Right atrium auricular region (tissue), 2 donors: Measurements from ENCODE around the gene MRPS6. TPM values are rescaled to one million over a fixed set of nuclear protein-coding genes. Genes with fewer than 3 reads are reported as not detected.

ENCODE experiments used
- DNase-seq: peaks from one replicate; pipeline ENCODE4 v3.0.0-alpha.2; 2019; ENCODE audit warnings: low spot score
- H3K27ac ChIP-seq, 2 donors: fragments of 200-600 bp; sonication (generic); 1 replicate in 1 of 2; 2 replicates in 1 of 2; pipeline ENCODE4 v1.5.1; 2016 to 2019
- H3K27me3 ChIP-seq, 2 donors: fragments of 200-600 bp; sonication (generic); one replicate each; pipeline versions ENCODE4 v1.5.1 to v1.6.0; 2017 to 2019
- H3K36me3 ChIP-seq: fragments of 200-600 bp; sonication (generic); one replicate; pipeline ENCODE4 v1.5.1; 2016
- H3K4me1 ChIP-seq, 2 donors: fragments of 200-600 bp; sonication (generic); one replicate each; pipeline versions ENCODE4 v1.5.1 to v1.6.0; 2017 to 2019
- H3K4me3 ChIP-seq, 2 donors: fragments of 200-600 bp; sonication (generic); 1 replicate in 1 of 2; 2 replicates in 1 of 2; pipeline ENCODE4 v1.5.1; 2017 to 2019; ENCODE audit warnings: mild to moderate bottlenecking in 1 of 2, moderate library complexity in 1 of 2
- H3K9me3 ChIP-seq, 2 donors: fragments of 200-600 bp; sonication (generic); one replicate each; pipeline ENCODE4 v1.5.1; 2019
- total RNA-seq, 2 donors: library from RNA; depleted of rRNA; stranded (reverse); fragments of >200 nt; gene quantifications; one replicate each; pipeline ENCODE4 v1.1.0, GENCODE V29; 2016
- TF ChIP-seq, protein P1 (sequence below), 2 donors: fragments of 200-600 bp; sonication (generic); IDR thresholded peaks; one replicate each; pipeline ENCODE4 v1.5.1; 2019; ENCODE audit warnings: antibody characterized with exemption in 2 of 2

Gene MRPS6
- total RNA-seq, 2 donors from 2014 or later: 18.8 to 30.4 TPM

- no peaks in the 10 kb centered on the region for H3K36me3 ChIP-seq
- TF ChIP-seq, protein P1, sequence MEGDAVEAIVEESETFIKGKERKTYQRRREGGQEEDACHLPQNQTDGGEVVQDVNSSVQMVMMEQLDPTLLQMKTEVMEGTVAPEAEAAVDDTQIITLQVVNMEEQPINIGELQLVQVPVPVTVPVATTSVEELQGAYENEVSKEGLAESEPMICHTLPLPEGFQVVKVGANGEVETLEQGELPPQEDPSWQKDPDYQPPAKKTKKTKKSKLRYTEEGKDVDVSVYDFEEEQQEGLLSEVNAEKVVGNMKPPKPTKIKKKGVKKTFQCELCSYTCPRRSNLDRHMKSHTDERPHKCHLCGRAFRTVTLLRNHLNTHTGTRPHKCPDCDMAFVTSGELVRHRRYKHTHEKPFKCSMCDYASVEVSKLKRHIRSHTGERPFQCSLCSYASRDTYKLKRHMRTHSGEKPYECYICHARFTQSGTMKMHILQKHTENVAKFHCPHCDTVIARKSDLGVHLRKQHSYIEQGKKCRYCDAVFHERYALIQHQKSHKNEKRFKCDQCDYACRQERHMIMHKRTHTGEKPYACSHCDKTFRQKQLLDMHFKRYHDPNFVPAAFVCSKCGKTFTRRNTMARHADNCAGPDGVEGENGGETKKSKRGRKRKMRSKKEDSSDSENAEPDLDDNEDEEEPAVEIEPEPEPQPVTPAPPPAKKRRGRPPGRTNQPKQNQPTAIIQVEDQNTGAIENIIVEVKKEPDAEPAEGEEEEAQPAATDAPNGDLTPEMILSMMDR (IDR thresholded peaks at IDR 0.05): no peak
- no peak for DNase-seq
- peaks cover 0 to 6% of the 10 kb centered on the region in 2 donors for H3K4me1 ChIP-seq
- H3K27me3 ChIP-seq: no peaks in the 10 kb centered on the region
- no peak overlapping the region for H3K27ac ChIP-seq
- no peaks in the 10 kb centered on the region for H3K9me3 ChIP-seq
- no peak overlapping the region for H3K4me3 ChIP-seq
Measured at GRCh38 chr21:34116569-34116968, 43.2 kb downstream of the MRPS6 start.

- Histone ChIP-seq H3K4me3 (no peak overlapping the region), H3K9me3 (no peaks in the 10 kb centered on the region), H3K36me3 (peaks cover 8% of the 10 kb centered on the region), H3K27me3 (no peaks in the 10 kb centered on the region), H3K4me1 (peaks cover 0 to 10% of the 10 kb centered on the region in 2 donors), H3K27ac (no peak overlapping the region)
- TF ChIP-seq, protein P1 (IDR thresholded peaks at IDR 0.05): no peak
- no peak for DNase-seq
Measured at GRCh38 chr21:34120867-34121266, 47.5 kb downstream of the MRPS6 start.

DNA sequence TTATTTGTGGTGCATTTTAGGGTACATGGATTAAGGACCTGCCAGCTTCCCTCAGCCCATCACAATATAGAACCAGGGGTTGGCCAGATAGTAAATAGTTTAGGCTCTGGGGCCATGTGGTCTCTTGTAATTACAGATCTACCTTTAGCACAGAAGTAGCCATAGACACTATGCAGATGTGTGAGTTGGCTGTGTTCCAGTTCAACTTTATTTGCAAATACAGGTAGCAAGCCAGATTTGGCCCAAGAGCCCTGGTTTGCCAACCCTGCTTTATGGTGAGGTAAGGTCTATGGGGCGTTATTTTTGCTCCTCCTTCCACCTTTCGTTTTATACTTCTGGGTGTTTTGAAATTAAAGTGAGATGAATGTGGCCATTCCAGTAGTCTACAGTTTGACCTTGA lies 48.7 kb downstream of the MRPS6 start:
- no peaks in the 10 kb centered on the region for H3K27me3 ChIP-seq
- TF ChIP-seq, protein P1 (IDR thresholded peaks at IDR 0.05): no peak
- DNase-seq: no peak
- H3K4me3 ChIP-seq: no peak overlapping the region
- no peak overlapping the region for H3K27ac ChIP-seq
- no peaks in the 10 kb centered on the region for H3K9me3 ChIP-seq
- peaks cover 0 to 10% of the 10 kb centered on the region in 2 donors for H3K4me1 ChIP-seq
- H3K36me3 ChIP-seq: peaks cover 8% of the 10 kb centered on the region

DNA sequence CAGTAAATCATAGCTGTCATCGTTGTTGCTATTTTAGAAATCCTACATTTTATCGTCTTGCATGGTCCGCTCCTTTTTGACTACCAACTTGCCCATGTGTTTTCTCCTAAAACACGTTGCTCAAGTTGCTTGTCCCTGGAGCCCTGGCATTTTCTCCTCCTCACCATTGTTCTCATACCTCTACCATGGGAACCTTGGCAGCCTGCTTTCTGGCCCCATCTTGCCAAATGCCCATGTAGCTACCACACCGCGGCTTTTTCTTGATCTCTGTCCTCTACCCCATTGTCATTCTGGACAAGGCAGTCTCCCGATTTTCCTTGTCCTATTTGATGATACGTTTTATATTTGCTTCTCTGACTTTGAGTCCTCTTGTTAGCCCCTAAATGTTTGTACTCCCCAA lies 50.2 kb downstream of the MRPS6 start:
- Histone ChIP-seq H3K27me3 (no peaks in the 10 kb centered on the region), H3K9me3 (no peaks in the 10 kb centered on the region), H3K4me1 (peaks cover 0 to 20% of the 10 kb centered on the region in 2 donors), H3K4me3 (no peak overlapping the region), H3K36me3 (peaks cover 8% of the 10 kb centered on the region), H3K27ac (no peak overlapping the region)
- no peak for DNase-seq
- TF ChIP-seq, protein P1 (IDR thresholded peaks at IDR 0.05): no peak

GRCh38 chr21:34126269-34126668 lies 52.9 kb downstream of the MRPS6 start:
- no peak for DNase-seq
- peaks cover 0 to 41% of the 10 kb centered on the region in 2 donors for H3K4me1 ChIP-seq
- H3K36me3 ChIP-seq: peaks cover 8% of the 10 kb centered on the region
- H3K4me3 ChIP-seq: no peak overlapping the region
- no peaks in the 10 kb centered on the region for H3K27me3 ChIP-seq
- H3K9me3 ChIP-seq: no peaks in the 10 kb centered on the region
- H3K27ac ChIP-seq: no peak overlapping the region
- TF ChIP-seq, protein P1 (IDR thresholded peaks at IDR 0.05): no peak

GRCh38 chr21:34126691-34127090 lies 53.3 kb downstream of the MRPS6 start:
- H3K27me3 ChIP-seq: no peaks in the 10 kb centered on the region
- TF ChIP-seq, protein P1 (IDR thresholded peaks at IDR 0.05): no peak
- H3K9me3 ChIP-seq: no peaks in the 10 kb centered on the region
- H3K4me3 ChIP-seq: no peak overlapping the region
- H3K27ac ChIP-seq: no peak overlapping the region
- DNase-seq: no peak
- H3K4me1 ChIP-seq: peaks cover 0 to 45% of the 10 kb centered on the region in 2 donors
- peaks cover 8% of the 10 kb centered on the region for H3K36me3 ChIP-seq
